ENCODE data around the gene NFILZ.

GRCh38 chr19:8635422-8635821 is 5.0 kb downstream of the NFILZ start:
- no peak for TF ChIP-seq EZH2 (IDR thresholded peaks at IDR 0.05; ENCODE audit: borderline replicate concordance, low read length)
- TF ChIP-seq CTCF (conservative IDR thresholded peaks at IDR 0.05 in 1 of 2, IDR thresholded peaks at IDR 0.05 in 1 of 2; ENCODE audit: extremely low read depth in 1 of 2, insufficient read depth in 1 of 2, low read depth in 1 of 2, low read length in 2 of 2): no peak
